Measurements from ENCODE around the gene GPM6B. TPM values are rescaled to one million over a fixed set of nuclear protein-coding genes. Genes with fewer than 3 reads are reported as not detected.

Gene GPM6B
- total and polyA plus RNA-seq, 2 donors (not counting 3 experiments of a cell fraction or from before 2014, with no cell fraction given): 0.30 TPM; not detected in 1

DNA sequence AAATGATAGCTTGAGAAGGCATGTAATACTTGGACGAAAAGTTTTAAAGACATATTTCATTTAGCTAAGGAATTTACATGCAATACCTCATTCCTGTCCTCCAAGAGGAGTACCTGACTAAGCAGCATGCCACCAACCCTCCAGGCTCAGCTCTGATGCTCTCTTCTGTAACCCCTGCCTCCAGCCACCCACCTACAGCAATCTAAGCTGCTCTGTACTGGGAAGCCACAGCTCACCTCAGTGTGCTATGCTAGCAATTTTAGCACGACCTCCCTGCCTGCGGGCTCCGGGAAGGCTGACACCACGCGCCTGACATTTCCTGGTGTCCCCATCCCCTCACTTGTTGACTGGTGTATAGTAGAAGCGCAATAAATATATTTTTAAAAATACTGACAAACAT, 23.2 kb upstream of the GPM6B start:
- H3K9me3 ChIP-seq (replicated peaks; ENCODE audit: control insufficient read depth, insufficient read depth, low read length): no peaks in the 10 kb centered on the region
- no peaks in the 10 kb centered on the region for H3K79me2 ChIP-seq (ENCODE audit: control insufficient read depth, insufficient read depth, low read length)
- FAIRE-seq (no peak), DNase-seq (ENCODE audit: low read depth, low spot score) (no peak)
- H3K9me1 ChIP-seq (replicated peaks; ENCODE audit: control insufficient read depth, extremely low read depth, insufficient read depth, low read length): no peaks in the 10 kb centered on the region
- intact Hi-C loops (cut with micrococcal nuclease): no loop called here
- no peaks in the 10 kb centered on the region for H3K27me3 ChIP-seq (ENCODE audit: control insufficient read depth in 2 of 2, insufficient read depth in 2 of 2, low read length in 2 of 2)
- no peak for TF ChIP-seq CTCF (IDR thresholded peaks at IDR 0.05; ENCODE audit: extremely low read depth in 1 of 2, insufficient read depth in 1 of 2, low read depth in 1 of 2, low read length in 2 of 2)
- no peak for TF ChIP-seq JUN (IDR thresholded peaks at IDR 0.05; ENCODE audit: borderline replicate concordance, insufficient read depth, insufficient read length, low read depth)
- no peak for TF ChIP-seq POLR2A (IDR thresholded peaks at IDR 0.05; ENCODE audit: low read depth, low read length)
- no peak for TF ChIP-seq EZH2 (IDR thresholded peaks at IDR 0.05; ENCODE audit: borderline replicate concordance, low read depth, low read length, severe bottlenecking)
- POLR2A ChIA-PET: no interaction called here
- dilution Hi-C loops (cut with MboI; ENCODE audit: extremely low pct_ligation_motif_present, low sequenced_read_pairs): no loop called here
- CTCF ChIA-PET: interaction anchor here (0.9 kb wide), 1 partner anchor 9 kb away, joined by 3 read pairs; no protein-coding TSS in a partner anchor
- H2AFZ ChIP-seq (ENCODE audit: low read depth, low read length): no peak overlapping the region
- no peak overlapping the region for H3K27ac ChIP-seq (ENCODE audit: insufficient read depth, low read depth, low read length)
- H3K36me3 ChIP-seq (ENCODE audit: control insufficient read depth in 2 of 2, extremely low read depth in 1 of 2, insufficient read depth in 2 of 2, low read length in 2 of 2): no peaks in the 10 kb centered on the region
- BruUV-seq (replicated peaks): no TSS peak
- no peaks in the 10 kb centered on the region for H4K20me1 ChIP-seq (replicated peaks; ENCODE audit: control insufficient read depth, extremely low read depth, insufficient read depth, low read length)
- H3K9ac ChIP-seq (replicated peaks; ENCODE audit: extremely low read depth, insufficient read depth, low read length): no peak overlapping the region
- H3K4me1 ChIP-seq (ENCODE audit: control insufficient read depth, extremely low read depth, insufficient read depth, low read length): no peaks in the 10 kb centered on the region
- H3K4me2 ChIP-seq (ENCODE audit: insufficient read depth, low read length): no peak overlapping the region
- no peak overlapping the region for H3K4me3 ChIP-seq (replicated peaks in 1 of 3; ENCODE audit: insufficient read depth in 1 of 3, low read depth in 1 of 3, low read length in 3 of 3)

- FAIRE-seq (no peak), DNase-seq (ENCODE audit: low read depth, low spot score) (no peak)
- no peaks in the 10 kb centered on the region for H3K9me3 ChIP-seq (replicated peaks; ENCODE audit: control insufficient read depth, insufficient read depth, low read length)
- H3K4me2 ChIP-seq (ENCODE audit: insufficient read depth, low read length): no peak overlapping the region
- no peaks in the 10 kb centered on the region for H3K36me3 ChIP-seq (ENCODE audit: control insufficient read depth in 2 of 2, extremely low read depth in 1 of 2, insufficient read depth in 2 of 2, low read length in 2 of 2)
- ChIA-PET POLR2A (no interaction called here), CTCF (no interaction called here)
- H3K4me3 ChIP-seq (replicated peaks in 1 of 3; ENCODE audit: insufficient read depth in 1 of 3, low read depth in 1 of 3, low read length in 3 of 3): no peak overlapping the region
- H3K79me2 ChIP-seq (ENCODE audit: control insufficient read depth, insufficient read depth, low read length): no peaks in the 10 kb centered on the region
- H3K4me1 ChIP-seq (ENCODE audit: control insufficient read depth, extremely low read depth, insufficient read depth, low read length): no peaks in the 10 kb centered on the region
- H3K9ac ChIP-seq (replicated peaks; ENCODE audit: extremely low read depth, insufficient read depth, low read length): no peak overlapping the region
- intact Hi-C loops (cut with micrococcal nuclease) (no loop called here), dilution Hi-C loops (cut with MboI; ENCODE audit: extremely low pct_ligation_motif_present, low sequenced_read_pairs) (no loop called here)
- no peak overlapping the region for H3K27ac ChIP-seq (ENCODE audit: insufficient read depth, low read depth, low read length)
- no TSS peak for BruUV-seq (replicated peaks)
- H3K9me1 ChIP-seq (replicated peaks; ENCODE audit: control insufficient read depth, extremely low read depth, insufficient read depth, low read length): no peaks in the 10 kb centered on the region
- no peak overlapping the region for H2AFZ ChIP-seq (ENCODE audit: low read depth, low read length)
- TF ChIP-seq CTCF (IDR thresholded peaks at IDR 0.05; ENCODE audit: extremely low read depth in 1 of 2, insufficient read depth in 1 of 2, low read depth in 1 of 2, low read length in 2 of 2) (no peak), POLR2A (IDR thresholded peaks at IDR 0.05; ENCODE audit: low read depth, low read length) (no peak), JUN (IDR thresholded peaks at IDR 0.05; ENCODE audit: borderline replicate concordance, insufficient read depth, insufficient read length, low read depth) (no peak), EZH2 (IDR thresholded peaks at IDR 0.05; ENCODE audit: borderline replicate concordance, low read depth, low read length, severe bottlenecking) (no peak), FOS (IDR thresholded peaks at IDR 0.05; ENCODE audit: borderline replicate concordance, insufficient read depth, low read length) (no peak), POLR2AphosphoS5 (IDR thresholded peaks at IDR 0.05; ENCODE audit: insufficient read depth, low read depth, low read length) (no peak), MAX (IDR thresholded peaks at IDR 0.05; ENCODE audit: insufficient read depth, insufficient read length) (no peak), MYC (IDR thresholded peaks at IDR 0.05; ENCODE audit: low read depth, low read length) (no peak)
- H4K20me1 ChIP-seq (replicated peaks; ENCODE audit: control insufficient read depth, extremely low read depth, insufficient read depth, low read length): no peaks in the 10 kb centered on the region
- no peaks in the 10 kb centered on the region for H3K27me3 ChIP-seq (ENCODE audit: control insufficient read depth in 2 of 2, insufficient read depth in 2 of 2, low read length in 2 of 2)
These were observed 20.4 kb upstream of the GPM6B start for GRCh38 chrX:13837290-13837745.
